ENCODE data around the gene VWA5B2. TPM values are rescaled to one million over a fixed set of nuclear protein-coding genes. Genes with fewer than 3 reads are reported as not detected.
"Not testable (repeated sequence)": the region's sequence is repeated elsewhere in the genome, so short reads cannot be mapped to it uniquely, and the experiment has no call there.

Gene VWA5B2
- total RNA-seq, 1 donor from 2014 or later, result 0.25 TPM

- DNase-seq (ENCODE audit: low spot score), result peak; percentile 43
- Mint-ChIP-seq H3K36me3 (ENCODE audit: low read depth) (peaks cover 8% of the 10 kb centered on the region), H3K4me1 (ENCODE audit: low read depth) (peaks cover 21% of the 10 kb centered on the region), H3K27ac (ENCODE audit: unreplicated experiment) (no peak overlapping the region), H3K4me3 (ENCODE audit: unreplicated experiment) (no peak overlapping the region), H3K27me3 (ENCODE audit: low read depth) (peaks cover 18% of the 10 kb centered on the region), H3K9me3 (ENCODE audit: low read depth) (no peaks in the 10 kb centered on the region)
- no peak for TF ChIP-seq CTCF (IDR thresholded peaks at IDR 0.05)
These were observed 33.4 kb downstream of the VWA5B2 start for GRCh38 chr3:184262764-184263179.

- not testable (repeated sequence) for H3K9me3 Mint-ChIP-seq (ENCODE audit: low read depth)
- peaks cover 20% of the 10 kb centered on the region for H3K27me3 Mint-ChIP-seq (ENCODE audit: low read depth)
These were observed 37.9 kb downstream of the VWA5B2 start for GRCh38 chr3:184267249-184267648.

GRCh38 chr3:184272269-184272668, 42.9 kb downstream of the VWA5B2 start:
- Mint-ChIP-seq H3K9me3 (ENCODE audit: low read depth) (no peaks in the 10 kb centered on the region), H3K4me3 (ENCODE audit: unreplicated experiment) (no peak overlapping the region), H3K4me1 (ENCODE audit: low read depth) (no peaks in the 10 kb centered on the region), H3K27me3 (ENCODE audit: low read depth) (peaks cover 30% of the 10 kb centered on the region), H3K36me3 (ENCODE audit: low read depth) (peaks cover 1% of the 10 kb centered on the region), H3K27ac (ENCODE audit: unreplicated experiment) (no peak overlapping the region)
- DNase-seq (ENCODE audit: low spot score), result no peak
- TF ChIP-seq CTCF (IDR thresholded peaks at IDR 0.05), result no peak

More at GRCh38 chr3:184267249-184267648, 37.9 kb downstream of the VWA5B2 start:
- not testable (repeated sequence) for H3K27ac Mint-ChIP-seq (ENCODE audit: unreplicated experiment); H3K4me1 Mint-ChIP-seq (ENCODE audit: low read depth); H3K4me3 Mint-ChIP-seq (ENCODE audit: unreplicated experiment); DNase-seq (ENCODE audit: low spot score); H3K36me3 Mint-ChIP-seq (ENCODE audit: low read depth)

GRCh38 chr3:184275381-184275701, 46.0 kb downstream of the VWA5B2 start:
- no peak for TF ChIP-seq CTCF (IDR thresholded peaks at IDR 0.05)
- no peak for DNase-seq (ENCODE audit: low spot score)
- peaks cover 43% of the 10 kb centered on the region for H3K27me3 Mint-ChIP-seq (ENCODE audit: low read depth)
- no peaks in the 10 kb centered on the region for H3K4me1 Mint-ChIP-seq (ENCODE audit: low read depth)
- H3K9me3 Mint-ChIP-seq (ENCODE audit: low read depth), result no peaks in the 10 kb centered on the region
- no peak overlapping the region for H3K4me3 Mint-ChIP-seq (ENCODE audit: unreplicated experiment)
- H3K36me3 Mint-ChIP-seq (ENCODE audit: low read depth), result no peaks in the 10 kb centered on the region
- no peak overlapping the region for H3K27ac Mint-ChIP-seq (ENCODE audit: unreplicated experiment)

GRCh38 chr3:184275961-184276910, 46.9 kb downstream of the VWA5B2 start, which contains the start of gene ECE2:
ECE2 (plus strand) TSS chr3:184276022; CDS start chr3:184276154, 132 bp downstream.
- H3K4me1 Mint-ChIP-seq (ENCODE audit: low read depth), result no peaks in the 10 kb centered on the region
- TF ChIP-seq CTCF (IDR thresholded peaks at IDR 0.05), result no peak
- no peak within 1 kb of the TSS for H3K4me3 Mint-ChIP-seq (ENCODE audit: unreplicated experiment)
- peaks cover 40% of the 10 kb centered on the region for H3K27me3 Mint-ChIP-seq (ENCODE audit: low read depth)
- no peak within 1 kb of the TSS for H3K27ac Mint-ChIP-seq (ENCODE audit: unreplicated experiment)
- H3K36me3 Mint-ChIP-seq (ENCODE audit: low read depth), result no peaks in the 10 kb centered on the region
- DNase-seq (ENCODE audit: low spot score), result peak; percentile 89
- H3K9me3 Mint-ChIP-seq (ENCODE audit: low read depth), result no peaks in the 10 kb centered on the region

Data from chondrocyte (in vitro differentiated cells).